GM12873 (cell line): Measurements from ENCODE around the gene LYG2.
"Not testable (repeated sequence)": the region's sequence is repeated elsewhere in the genome, so short reads cannot be mapped to it uniquely, and the experiment has no call there.

ENCODE experiments used
- TF ChIP-seq, protein P1 (sequence below): IDR thresholded peaks from 2 replicates; pipeline ENCODE4 v1.5.1; 2012; ENCODE audit warnings: low read depth, mild to moderate bottlenecking, moderate library complexity, low read length, control low read depth; ENCODE audit not compliant: insufficient read depth; ENCODE audit errors: missing control alignments

Gene LYG2, protein sequence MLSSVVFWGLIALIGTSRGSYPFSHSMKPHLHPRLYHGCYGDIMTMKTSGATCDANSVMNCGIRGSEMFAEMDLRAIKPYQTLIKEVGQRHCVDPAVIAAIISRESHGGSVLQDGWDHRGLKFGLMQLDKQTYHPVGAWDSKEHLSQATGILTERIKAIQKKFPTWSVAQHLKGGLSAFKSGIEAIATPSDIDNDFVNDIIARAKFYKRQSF

DNA sequence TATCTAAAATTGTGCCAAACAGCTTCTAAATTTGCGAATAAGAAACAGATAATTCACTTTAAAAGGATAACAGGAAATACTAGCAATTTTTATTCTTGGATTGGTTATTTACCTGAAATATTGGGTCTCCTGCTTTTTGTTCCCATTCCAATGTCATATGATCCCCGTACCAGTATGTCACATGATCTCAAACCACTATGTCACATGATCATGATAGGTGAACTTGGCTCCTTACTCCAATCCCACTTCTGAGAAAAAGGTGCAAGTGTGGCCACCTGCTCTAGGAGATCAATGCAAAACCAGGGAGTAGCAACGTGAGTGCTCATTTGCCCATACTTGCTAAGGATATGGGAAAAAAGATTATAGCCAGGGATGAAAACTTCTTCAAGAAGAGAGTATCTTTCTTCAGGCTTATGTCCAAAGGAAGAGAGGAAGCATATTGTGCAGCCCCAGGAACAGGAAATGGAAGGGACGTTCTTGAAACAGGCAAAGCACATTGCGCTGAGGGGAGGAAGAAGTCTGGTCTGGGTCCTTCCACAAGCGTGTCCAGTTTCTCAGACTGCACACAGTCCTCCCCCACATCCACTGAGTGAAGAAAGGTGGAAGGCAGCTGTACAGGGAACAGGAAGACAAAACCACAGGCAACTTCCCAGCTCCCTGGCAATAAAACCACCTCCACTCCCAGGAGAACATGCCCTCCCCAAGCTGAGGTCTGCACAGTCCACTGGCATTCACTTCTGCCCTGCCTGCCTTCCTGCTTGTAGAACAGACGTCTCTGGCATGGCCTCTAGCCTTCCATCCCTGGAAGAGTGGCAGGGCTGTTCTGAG lies at the start of gene LYG2:
Gene LYG2 (minus strand): TSS at position 176 of the 828 bp plus-strand sequence. CDS start 1,406 bp downstream, outside the sequence.
- TF ChIP-seq, protein P1, sequence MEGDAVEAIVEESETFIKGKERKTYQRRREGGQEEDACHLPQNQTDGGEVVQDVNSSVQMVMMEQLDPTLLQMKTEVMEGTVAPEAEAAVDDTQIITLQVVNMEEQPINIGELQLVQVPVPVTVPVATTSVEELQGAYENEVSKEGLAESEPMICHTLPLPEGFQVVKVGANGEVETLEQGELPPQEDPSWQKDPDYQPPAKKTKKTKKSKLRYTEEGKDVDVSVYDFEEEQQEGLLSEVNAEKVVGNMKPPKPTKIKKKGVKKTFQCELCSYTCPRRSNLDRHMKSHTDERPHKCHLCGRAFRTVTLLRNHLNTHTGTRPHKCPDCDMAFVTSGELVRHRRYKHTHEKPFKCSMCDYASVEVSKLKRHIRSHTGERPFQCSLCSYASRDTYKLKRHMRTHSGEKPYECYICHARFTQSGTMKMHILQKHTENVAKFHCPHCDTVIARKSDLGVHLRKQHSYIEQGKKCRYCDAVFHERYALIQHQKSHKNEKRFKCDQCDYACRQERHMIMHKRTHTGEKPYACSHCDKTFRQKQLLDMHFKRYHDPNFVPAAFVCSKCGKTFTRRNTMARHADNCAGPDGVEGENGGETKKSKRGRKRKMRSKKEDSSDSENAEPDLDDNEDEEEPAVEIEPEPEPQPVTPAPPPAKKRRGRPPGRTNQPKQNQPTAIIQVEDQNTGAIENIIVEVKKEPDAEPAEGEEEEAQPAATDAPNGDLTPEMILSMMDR: no peak

DNA sequence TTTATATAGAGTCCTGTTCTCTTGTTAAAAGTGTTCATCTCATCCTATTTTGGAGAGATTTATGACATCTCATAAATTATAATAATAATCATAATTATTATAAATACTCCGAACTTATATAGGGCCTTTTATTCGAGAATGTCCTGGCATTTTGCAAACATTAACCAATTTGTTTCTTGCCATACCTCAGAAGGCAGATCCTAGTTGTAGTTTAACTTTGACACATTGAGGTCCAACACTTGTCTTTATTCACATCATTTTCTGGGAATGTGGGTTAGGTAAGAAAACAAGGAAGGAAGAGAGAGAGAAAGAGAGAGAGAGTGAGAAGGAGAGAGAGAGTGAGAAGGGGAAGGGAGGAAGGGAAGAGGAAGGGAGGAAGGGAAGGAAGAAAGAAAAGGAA lies 45.6 kb upstream of the LYG2 start, which contains the start of gene LYG1:
Gene LYG1 (minus strand): TSS at position 101 of the 400 bp plus-strand sequence. CDS start 5,527 bp downstream, outside the sequence.
- TF ChIP-seq, protein P1: not testable (repeated sequence)

DNA sequence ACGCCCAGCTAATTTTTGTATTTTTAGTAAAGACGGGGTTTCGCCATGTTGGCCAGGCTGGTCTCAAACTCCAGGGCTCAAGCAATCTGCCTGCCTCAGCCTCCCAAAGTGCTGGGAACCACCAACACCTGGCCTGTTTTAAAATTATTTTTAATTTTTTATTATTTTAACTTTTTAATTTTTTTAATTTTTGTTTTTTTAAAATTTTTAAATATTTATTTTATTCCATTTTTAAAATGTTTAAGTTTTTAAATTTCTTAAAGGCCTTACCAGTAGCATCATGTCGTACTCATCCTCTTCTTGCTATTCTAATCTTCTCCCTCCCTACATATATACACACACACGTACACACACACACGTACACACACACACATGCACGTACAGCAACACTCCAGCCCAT lies 44.1 kb upstream of the LYG2 start:
- TF ChIP-seq, protein P1: no peak

DNA sequence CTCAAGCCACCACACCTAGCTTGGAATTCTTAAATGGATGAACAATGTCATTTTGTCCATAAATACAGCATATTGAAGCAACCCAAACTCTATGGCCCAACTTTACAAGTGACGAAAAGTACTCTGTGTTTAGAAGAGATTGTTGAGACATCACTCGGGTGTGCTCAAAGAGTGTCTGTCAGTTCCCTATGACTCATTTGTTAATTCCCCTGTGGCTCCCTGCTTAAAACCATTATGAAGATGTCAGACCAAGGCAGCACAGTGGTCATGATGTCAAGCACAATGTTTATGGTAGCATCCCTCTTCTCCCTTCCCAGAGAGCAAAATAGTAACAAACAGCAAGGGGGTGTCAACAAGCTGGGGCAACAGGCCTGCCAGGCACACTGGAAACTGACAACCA lies 42.5 kb upstream of the LYG2 start:
- TF ChIP-seq, protein P1: no peak

DNA sequence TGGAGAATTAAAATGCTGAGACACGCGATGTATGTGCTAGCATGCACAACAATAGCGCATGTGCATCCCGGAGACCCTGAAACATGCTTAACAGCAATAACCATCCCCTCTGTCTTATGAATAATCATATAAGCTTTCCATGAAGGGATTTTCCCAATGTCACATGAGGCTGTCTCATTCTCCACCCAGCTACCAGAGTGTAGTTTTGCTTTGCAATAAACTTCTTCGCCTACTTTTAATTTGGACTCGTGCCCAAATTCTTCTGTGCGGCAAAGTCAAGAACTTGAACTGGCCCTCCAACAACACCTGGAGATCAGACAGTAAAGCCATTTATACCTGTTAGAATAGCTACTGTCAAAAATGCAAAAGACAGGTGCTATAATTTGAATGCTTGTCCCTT lies 30.1 kb upstream of the LYG2 start:
- TF ChIP-seq, protein P1: no peak

DNA sequence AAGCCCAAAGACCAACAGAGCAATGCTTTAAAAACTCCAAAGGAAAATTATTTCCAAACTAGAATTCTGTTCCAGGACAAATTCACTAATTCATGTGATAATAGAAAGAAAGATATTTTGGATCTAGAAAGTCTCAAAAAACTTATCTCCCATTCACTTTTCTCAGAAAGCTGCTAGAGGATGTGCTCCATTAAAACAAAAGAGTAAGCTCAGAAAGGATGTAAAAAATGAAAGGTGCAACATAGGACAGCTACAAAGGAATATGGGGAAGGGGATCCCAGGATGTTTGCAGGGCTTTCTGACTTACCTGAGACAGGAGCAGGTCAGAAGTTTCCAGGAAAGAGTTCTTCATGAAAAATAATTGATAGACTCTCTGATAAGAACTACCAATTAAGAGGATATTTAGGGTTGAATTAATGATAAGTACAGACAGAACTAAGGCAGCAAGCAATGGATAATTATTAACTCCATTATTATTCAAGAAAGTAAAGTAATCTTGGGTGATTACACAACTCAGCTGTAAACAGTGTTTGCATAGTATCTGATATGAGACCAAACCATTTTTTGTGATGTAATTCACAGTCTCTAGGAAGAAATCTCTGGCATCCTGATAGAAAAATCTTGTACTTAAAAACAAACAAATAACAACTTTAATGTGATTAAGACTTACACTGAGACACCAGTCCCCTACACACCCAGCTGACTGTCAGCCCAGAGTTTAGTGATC lies 24.7 kb upstream of the LYG2 start:
- TF ChIP-seq, protein P1: no peak

DNA sequence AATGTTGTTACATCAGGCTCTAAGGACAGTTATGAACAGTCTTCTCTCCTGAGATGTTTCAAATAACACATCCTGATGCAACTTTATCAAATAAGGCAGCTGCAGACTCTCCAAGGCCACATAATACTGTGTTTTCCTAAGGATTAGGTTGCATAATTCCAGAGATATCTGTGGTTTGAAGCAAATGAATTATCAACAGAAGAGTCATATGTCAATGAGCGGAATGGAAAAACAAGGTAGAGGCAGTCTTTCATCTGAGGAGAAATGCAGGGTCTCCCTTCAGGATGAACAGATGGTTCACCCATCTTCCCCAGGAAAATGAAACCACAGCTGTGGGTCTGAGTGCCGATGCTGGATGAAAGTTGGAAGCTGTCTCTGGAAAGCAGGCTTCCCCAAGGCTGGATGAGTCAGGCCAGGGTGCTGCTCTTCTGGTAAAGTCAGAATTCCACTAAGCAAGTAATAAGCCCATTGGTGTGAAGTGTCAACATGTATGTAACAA lies 23.4 kb upstream of the LYG2 start:
- TF ChIP-seq, protein P1: no peak
